ENCODE results near the gene DNM3. TPM values are rescaled to one million over a fixed set of nuclear protein-coding genes. Genes with fewer than 3 reads are reported as not detected.

DNM3 gene
- total RNA-seq, 1 donor from 2014 or later, result 2.7 TPM

DNA sequence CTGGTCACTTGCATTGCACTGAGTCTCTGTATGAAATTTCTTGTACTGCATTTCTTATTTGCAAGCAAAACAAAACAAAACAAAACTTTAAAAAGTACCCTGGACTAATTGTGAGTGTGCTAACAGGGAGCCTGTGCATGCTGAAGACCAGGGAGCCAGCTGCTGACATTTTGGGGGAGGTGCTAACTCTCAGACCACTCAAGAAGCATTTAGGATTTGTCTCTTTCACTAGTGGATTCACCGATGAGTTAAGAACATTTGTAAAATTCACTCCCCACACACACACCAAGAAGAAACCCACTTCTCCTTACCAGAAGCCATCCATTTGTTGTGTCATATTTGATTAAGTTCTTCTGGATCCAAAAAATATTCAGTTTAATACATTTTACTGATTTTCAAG, 483.5 kb downstream of the DNM3 start:
- Histone ChIP-seq H3K4me3 (ENCODE audit: low read depth, low read length) (no peak overlapping the region), H3K27me3 (ENCODE audit: control insufficient read depth, insufficient read depth, low read length) (no peaks in the 10 kb centered on the region), H3K36me3 (ENCODE audit: control insufficient read depth, insufficient read depth, low read length) (no peaks in the 10 kb centered on the region)
- TF ChIP-seq, protein P1, sequence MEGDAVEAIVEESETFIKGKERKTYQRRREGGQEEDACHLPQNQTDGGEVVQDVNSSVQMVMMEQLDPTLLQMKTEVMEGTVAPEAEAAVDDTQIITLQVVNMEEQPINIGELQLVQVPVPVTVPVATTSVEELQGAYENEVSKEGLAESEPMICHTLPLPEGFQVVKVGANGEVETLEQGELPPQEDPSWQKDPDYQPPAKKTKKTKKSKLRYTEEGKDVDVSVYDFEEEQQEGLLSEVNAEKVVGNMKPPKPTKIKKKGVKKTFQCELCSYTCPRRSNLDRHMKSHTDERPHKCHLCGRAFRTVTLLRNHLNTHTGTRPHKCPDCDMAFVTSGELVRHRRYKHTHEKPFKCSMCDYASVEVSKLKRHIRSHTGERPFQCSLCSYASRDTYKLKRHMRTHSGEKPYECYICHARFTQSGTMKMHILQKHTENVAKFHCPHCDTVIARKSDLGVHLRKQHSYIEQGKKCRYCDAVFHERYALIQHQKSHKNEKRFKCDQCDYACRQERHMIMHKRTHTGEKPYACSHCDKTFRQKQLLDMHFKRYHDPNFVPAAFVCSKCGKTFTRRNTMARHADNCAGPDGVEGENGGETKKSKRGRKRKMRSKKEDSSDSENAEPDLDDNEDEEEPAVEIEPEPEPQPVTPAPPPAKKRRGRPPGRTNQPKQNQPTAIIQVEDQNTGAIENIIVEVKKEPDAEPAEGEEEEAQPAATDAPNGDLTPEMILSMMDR (IDR thresholded peaks at IDR 0.05; ENCODE audit: insufficient read depth, low read length, poor library complexity, severe bottlenecking), result no peak
- no peak for DNase-seq (ENCODE audit: low read depth)

DNA sequence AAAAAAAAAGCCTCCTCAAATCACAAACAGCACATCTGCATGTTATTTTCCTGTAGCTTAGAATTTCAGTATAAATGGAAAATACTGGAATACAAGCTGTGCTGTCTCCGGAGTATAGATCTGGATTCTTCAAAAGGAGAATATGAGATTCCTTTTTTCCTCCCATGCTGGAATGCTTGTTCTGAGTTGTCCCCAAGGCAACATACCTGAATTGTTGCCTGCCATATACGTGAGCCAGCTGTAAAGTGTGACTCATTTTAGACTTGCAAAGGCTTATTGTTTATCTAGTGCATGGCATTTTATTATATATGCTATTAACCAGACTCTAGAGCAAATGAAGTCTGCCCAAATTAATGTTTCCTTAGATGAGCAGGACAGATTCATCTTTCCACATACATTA, 484.2 kb downstream of the DNM3 start:
- Histone ChIP-seq H3K4me3 (ENCODE audit: low read depth, low read length) (no peak overlapping the region), H3K36me3 (ENCODE audit: control insufficient read depth, insufficient read depth, low read length) (no peaks in the 10 kb centered on the region), H3K27me3 (ENCODE audit: control insufficient read depth, insufficient read depth, low read length) (no peaks in the 10 kb centered on the region)
- DNase-seq (ENCODE audit: low read depth), result peak; percentile 37
- TF ChIP-seq, protein P1 (IDR thresholded peaks at IDR 0.05; ENCODE audit: insufficient read depth, low read length, poor library complexity, severe bottlenecking), result no peak

DNA sequence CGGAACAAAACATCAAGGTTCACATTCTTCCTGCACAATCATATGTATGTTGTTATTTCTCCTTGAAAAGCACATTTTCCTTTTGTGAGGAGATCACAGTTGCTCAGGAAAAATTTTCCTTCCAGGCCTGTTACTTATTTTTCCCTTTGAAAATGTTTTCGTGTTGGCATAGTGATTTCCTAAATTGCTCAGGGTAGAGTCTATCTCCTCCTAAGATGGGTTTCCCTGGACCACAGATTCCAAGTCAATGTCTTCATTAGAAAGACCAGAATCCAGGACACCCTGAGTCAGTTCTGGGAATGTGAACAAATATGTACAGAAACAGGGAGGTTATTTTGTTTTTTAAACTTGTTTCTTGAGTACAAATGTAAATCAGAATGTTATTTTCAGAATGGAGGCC, 484.8 kb downstream of the DNM3 start:
- TF ChIP-seq, protein P1 (IDR thresholded peaks at IDR 0.05; ENCODE audit: insufficient read depth, low read length, poor library complexity, severe bottlenecking), result no peak
- Histone ChIP-seq H3K4me3 (ENCODE audit: low read depth, low read length) (no peak overlapping the region), H3K27me3 (ENCODE audit: control insufficient read depth, insufficient read depth, low read length) (no peaks in the 10 kb centered on the region), H3K36me3 (ENCODE audit: control insufficient read depth, insufficient read depth, low read length) (no peaks in the 10 kb centered on the region)
- no peak for DNase-seq (ENCODE audit: low read depth)

DNA sequence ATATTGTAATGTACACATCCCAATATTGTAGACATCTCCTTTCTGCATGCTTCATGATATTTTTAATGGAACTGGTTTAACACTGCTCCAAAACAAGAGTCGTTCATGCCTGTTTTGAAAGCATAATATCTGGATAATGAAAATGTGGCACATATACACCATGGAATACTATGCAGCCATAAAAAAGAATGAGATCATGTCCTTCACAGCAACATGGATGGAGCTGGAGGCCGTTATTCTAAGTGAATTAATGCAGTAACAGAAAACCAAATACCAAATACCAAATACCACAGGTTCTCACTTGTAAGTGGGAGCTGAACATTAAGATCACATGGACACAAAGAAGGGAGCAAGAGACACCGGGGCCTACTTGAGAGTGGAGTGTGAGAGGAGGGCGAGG, 487.0 kb downstream of the DNM3 start:
- no peaks in the 10 kb centered on the region for H3K27me3 ChIP-seq (ENCODE audit: control insufficient read depth, insufficient read depth, low read length)
- no peaks in the 10 kb centered on the region for H3K36me3 ChIP-seq (ENCODE audit: control insufficient read depth, insufficient read depth, low read length)
- TF ChIP-seq, protein P1 (IDR thresholded peaks at IDR 0.05; ENCODE audit: insufficient read depth, low read length, poor library complexity, severe bottlenecking), result no peak
- DNase-seq (ENCODE audit: low read depth), result no peak
- no peak overlapping the region for H3K4me3 ChIP-seq (ENCODE audit: low read depth, low read length)

DNA sequence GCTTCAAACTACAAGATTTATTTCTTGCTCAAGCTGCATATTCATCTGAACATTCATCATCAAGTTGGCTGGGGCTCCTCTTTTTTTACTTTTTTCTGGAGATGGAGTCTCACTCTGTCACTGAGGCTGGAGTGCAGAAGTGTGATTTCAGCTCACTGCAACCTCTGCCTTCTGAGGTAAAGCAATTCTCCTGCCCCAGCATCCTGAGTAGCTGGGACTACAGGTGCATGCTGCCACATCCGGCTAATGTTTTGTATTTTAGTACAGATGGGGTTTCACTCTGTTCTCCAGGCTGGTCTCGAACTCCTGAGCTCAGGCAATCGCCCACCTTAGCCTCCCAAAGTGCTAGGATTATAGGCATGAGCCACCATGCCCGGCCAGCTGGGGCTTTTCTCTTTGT, 490.9 kb downstream of the DNM3 start:
- Histone ChIP-seq H3K4me3 (ENCODE audit: low read depth, low read length) (no peak overlapping the region), H3K27me3 (ENCODE audit: control insufficient read depth, insufficient read depth, low read length) (no peaks in the 10 kb centered on the region), H3K36me3 (ENCODE audit: control insufficient read depth, insufficient read depth, low read length) (no peaks in the 10 kb centered on the region)
- DNase-seq (ENCODE audit: low read depth), result no peak
- TF ChIP-seq, protein P1 (IDR thresholded peaks at IDR 0.05; ENCODE audit: insufficient read depth, low read length, poor library complexity, severe bottlenecking), result no peak

DNA sequence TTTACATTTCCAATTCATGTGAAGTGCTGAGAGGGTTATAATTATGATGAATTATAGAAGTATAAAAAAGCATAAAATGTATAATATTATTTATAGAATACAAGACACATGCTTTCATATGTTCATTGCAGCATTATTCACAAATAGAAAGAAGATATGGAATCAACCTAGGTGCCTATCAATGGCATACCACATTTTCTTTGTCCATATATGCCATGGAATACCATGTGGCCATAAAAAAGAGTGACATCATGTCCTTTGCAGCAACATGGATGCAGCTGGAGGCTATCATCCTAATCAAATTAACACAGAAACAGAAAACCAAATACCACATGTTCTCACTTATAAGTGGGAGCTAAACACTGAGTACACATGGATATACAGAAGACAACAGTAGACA, 494.1 kb downstream of the DNM3 start:
- TF ChIP-seq, protein P1 (IDR thresholded peaks at IDR 0.05; ENCODE audit: insufficient read depth, low read length, poor library complexity, severe bottlenecking), result no peak
- Histone ChIP-seq H3K4me3 (ENCODE audit: low read depth, low read length) (no peak overlapping the region), H3K27me3 (ENCODE audit: control insufficient read depth, insufficient read depth, low read length) (no peaks in the 10 kb centered on the region), H3K36me3 (ENCODE audit: control insufficient read depth, insufficient read depth, low read length) (no peaks in the 10 kb centered on the region)
- no peak for DNase-seq (ENCODE audit: low read depth)
